Measurements from ENCODE around the gene KANSL2.
A peak's percentile ranks its signal among the peaks of the same experiment; 100 is the strongest.
"Not testable (repeated sequence)": the region's sequence is repeated elsewhere in the genome, so short reads cannot be mapped to it uniquely, and the experiment has no call there.

KANSL2 gene

GRCh38 chr12:48690990-48691389, 9.0 kb upstream of the KANSL2 start:
- no peaks in the 10 kb centered on the region for H3K27me3 Mint-ChIP-seq
- peaks cover 43% of the 10 kb centered on the region for H3K36me3 Mint-ChIP-seq
- no peak overlapping the region for H3K27ac Mint-ChIP-seq
- no peaks in the 10 kb centered on the region for H3K4me1 Mint-ChIP-seq
- no peak for ATAC-seq
- no peak overlapping the region for H3K4me3 Mint-ChIP-seq
- H3K9me3 Mint-ChIP-seq, result no peaks in the 10 kb centered on the region

- no peak overlapping the region for H3K27ac Mint-ChIP-seq
- H3K9me3 Mint-ChIP-seq, result no peaks in the 10 kb centered on the region
- H3K4me3 Mint-ChIP-seq, result no peak overlapping the region
- H3K36me3 Mint-ChIP-seq, result peaks cover 37% of the 10 kb centered on the region
- H3K27me3 Mint-ChIP-seq, result no peaks in the 10 kb centered on the region
- no peaks in the 10 kb centered on the region for H3K4me1 Mint-ChIP-seq
- no peak for ATAC-seq
Observed at GRCh38 chr12:48690436-48690835, 8.4 kb upstream of the KANSL2 start.

GRCh38 chr12:48688836-48689235, 6.8 kb upstream of the KANSL2 start:
- Mint-ChIP-seq H3K36me3 (peaks cover 27% of the 10 kb centered on the region), H3K9me3 (no peaks in the 10 kb centered on the region), H3K27ac (no peak overlapping the region), H3K4me3 (no peak overlapping the region), H3K27me3 (no peaks in the 10 kb centered on the region), H3K4me1 (no peaks in the 10 kb centered on the region)
- no peak for ATAC-seq

- Mint-ChIP-seq H3K27ac (no peak overlapping the region), H3K27me3 (no peaks in the 10 kb centered on the region), H3K4me3 (no peak overlapping the region), H3K9me3 (no peaks in the 10 kb centered on the region), H3K4me1 (peaks cover 6% of the 10 kb centered on the region), H3K36me3 (peaks cover 15% of the 10 kb centered on the region)
- ATAC-seq, result no peak
Observed at GRCh38 chr12:48687592-48687991, 5.6 kb upstream of the KANSL2 start.

- no peak overlapping the region for H3K4me3 Mint-ChIP-seq
- peaks cover 6% of the 10 kb centered on the region for H3K4me1 Mint-ChIP-seq
- no peak for ATAC-seq
- H3K27me3 Mint-ChIP-seq, result no peaks in the 10 kb centered on the region
- no peak overlapping the region for H3K27ac Mint-ChIP-seq
- peaks cover 15% of the 10 kb centered on the region for H3K36me3 Mint-ChIP-seq
- H3K9me3 Mint-ChIP-seq, result no peaks in the 10 kb centered on the region
Observed at GRCh38 chr12:48686615-48687334, 4.7 kb upstream of the KANSL2 start.

GRCh38 chr12:48686037-48686595, 4.1 kb upstream of the KANSL2 start:
- no peaks in the 10 kb centered on the region for H3K27me3 Mint-ChIP-seq
- H3K4me3 Mint-ChIP-seq, result no peak overlapping the region
- peaks cover 6% of the 10 kb centered on the region for H3K4me1 Mint-ChIP-seq
- H3K9me3 Mint-ChIP-seq, result no peaks in the 10 kb centered on the region
- peaks cover 11% of the 10 kb centered on the region for H3K36me3 Mint-ChIP-seq
- no peak for ATAC-seq
- H3K27ac Mint-ChIP-seq, result no peak overlapping the region

- ATAC-seq, result no peak
- no peak overlapping the region for H3K27ac Mint-ChIP-seq
- H3K4me1 Mint-ChIP-seq, result peaks cover 28% of the 10 kb centered on the region
- H3K9me3 Mint-ChIP-seq, result no peaks in the 10 kb centered on the region
- no peaks in the 10 kb centered on the region for H3K27me3 Mint-ChIP-seq
- no peak overlapping the region for H3K4me3 Mint-ChIP-seq
- H3K36me3 Mint-ChIP-seq, result peaks cover 13% of the 10 kb centered on the region
Observed at GRCh38 chr12:48683534-48683933, 1.5 kb upstream of the KANSL2 start.

GRCh38 chr12:48682927-48683326, 889 bp upstream of the KANSL2 start:
- H3K36me3 Mint-ChIP-seq, result peaks cover 18% of the 10 kb centered on the region
- no peaks in the 10 kb centered on the region for H3K9me3 Mint-ChIP-seq
- H3K27me3 Mint-ChIP-seq, result no peaks in the 10 kb centered on the region
- ATAC-seq, result no peak
- peaks cover 34% of the 10 kb centered on the region for H3K4me1 Mint-ChIP-seq
- peak overlapping the region; percentile 91 for H3K27ac Mint-ChIP-seq
- no peak overlapping the region for H3K4me3 Mint-ChIP-seq

GRCh38 chr12:48682533-48682905, 481 bp upstream of the KANSL2 start:
- not testable (repeated sequence) for H3K27me3 Mint-ChIP-seq, ATAC-seq, H3K9me3 Mint-ChIP-seq
- peaks cover 22% of the 10 kb centered on the region for H3K36me3 Mint-ChIP-seq
- H3K4me3 Mint-ChIP-seq, result peak overlapping the region; percentile 82
- peaks cover 38% of the 10 kb centered on the region for H3K4me1 Mint-ChIP-seq
- H3K27ac Mint-ChIP-seq, result peak overlapping the region; percentile 91

GRCh38 chr12:48681399-48681709, 684 bp downstream of the KANSL2 start:
- Mint-ChIP-seq H3K36me3 (peaks cover 22% of the 10 kb centered on the region), H3K4me3 (peak overlapping the region; percentile 82), H3K27me3 (no peaks in the 10 kb centered on the region), H3K9me3 (no peaks in the 10 kb centered on the region), H3K4me1 (peaks cover 43% of the 10 kb centered on the region), H3K27ac (peak overlapping the region; percentile 91)
- ATAC-seq, result no peak

GRCh38 chr12:48680861-48681260, 1.2 kb downstream of the KANSL2 start:
- Mint-ChIP-seq H3K4me3 (peak overlapping the region; percentile 82), H3K36me3 (peaks cover 22% of the 10 kb centered on the region), H3K9me3 (no peaks in the 10 kb centered on the region), H3K27me3 (no peaks in the 10 kb centered on the region), H3K4me1 (peaks cover 43% of the 10 kb centered on the region), H3K27ac (peak overlapping the region; percentile 91)
- no peak for ATAC-seq

GRCh38 chr12:48678551-48679185, 3.4 kb downstream of the KANSL2 start:
- no peak for ATAC-seq
- Mint-ChIP-seq H3K4me1 (peaks cover 43% of the 10 kb centered on the region), H3K27ac (peak overlapping the region; percentile 42)

GRCh38 chr12:48671231-48671856, 10.7 kb downstream of the KANSL2 start:
- H3K27ac Mint-ChIP-seq, result no peak overlapping the region
- ATAC-seq, result no peak
- no peak overlapping the region for H3K4me3 Mint-ChIP-seq
- no peaks in the 10 kb centered on the region for H3K4me1 Mint-ChIP-seq
- no peaks in the 10 kb centered on the region for H3K27me3 Mint-ChIP-seq
- peaks cover 29% of the 10 kb centered on the region for H3K36me3 Mint-ChIP-seq
- no peaks in the 10 kb centered on the region for H3K9me3 Mint-ChIP-seq

More at GRCh38 chr12:48678551-48679185, 3.4 kb downstream of the KANSL2 start:
- Mint-ChIP-seq H3K36me3 (peaks cover 22% of the 10 kb centered on the region), H3K9me3 (no peaks in the 10 kb centered on the region), H3K27me3 (no peaks in the 10 kb centered on the region), H3K4me3 (peak overlapping the region; percentile 64)

GRCh38 chr12:48668996-48669395, 13.0 kb downstream of the KANSL2 start:
- no peaks in the 10 kb centered on the region for H3K9me3 Mint-ChIP-seq
- H3K4me1 Mint-ChIP-seq, result no peaks in the 10 kb centered on the region
- no peak overlapping the region for H3K4me3 Mint-ChIP-seq
- H3K27me3 Mint-ChIP-seq, result no peaks in the 10 kb centered on the region
- ATAC-seq, result no peak
- H3K27ac Mint-ChIP-seq, result no peak overlapping the region
- H3K36me3 Mint-ChIP-seq, result peaks cover 29% of the 10 kb centered on the region

GRCh38 chr12:48659863-48660262, 22.2 kb downstream of the KANSL2 start:
- Mint-ChIP-seq H3K27ac (no peak overlapping the region), H3K4me3 (no peak overlapping the region), H3K4me1 (no peaks in the 10 kb centered on the region), H3K9me3 (no peaks in the 10 kb centered on the region), H3K27me3 (no peaks in the 10 kb centered on the region), H3K36me3 (peaks cover 53% of the 10 kb centered on the region)
- no peak for ATAC-seq

- H3K27ac Mint-ChIP-seq, result no peak overlapping the region
- no peaks in the 10 kb centered on the region for H3K9me3 Mint-ChIP-seq
- peaks cover 48% of the 10 kb centered on the region for H3K36me3 Mint-ChIP-seq
- no peak for ATAC-seq
- no peaks in the 10 kb centered on the region for H3K27me3 Mint-ChIP-seq
- H3K4me3 Mint-ChIP-seq, result no peak overlapping the region
- H3K4me1 Mint-ChIP-seq, result no peaks in the 10 kb centered on the region
Observed at GRCh38 chr12:48651681-48652080, 30.4 kb downstream of the KANSL2 start.
